ENCODE data around the gene JUP. TPM values are rescaled to one million over a fixed set of nuclear protein-coding genes. Genes with fewer than 3 reads are reported as not detected.

JUP gene
- total and polyA plus RNA-seq, 4 donors, result 39.1 to 56.0 (median 44.2) TPM

DNA sequence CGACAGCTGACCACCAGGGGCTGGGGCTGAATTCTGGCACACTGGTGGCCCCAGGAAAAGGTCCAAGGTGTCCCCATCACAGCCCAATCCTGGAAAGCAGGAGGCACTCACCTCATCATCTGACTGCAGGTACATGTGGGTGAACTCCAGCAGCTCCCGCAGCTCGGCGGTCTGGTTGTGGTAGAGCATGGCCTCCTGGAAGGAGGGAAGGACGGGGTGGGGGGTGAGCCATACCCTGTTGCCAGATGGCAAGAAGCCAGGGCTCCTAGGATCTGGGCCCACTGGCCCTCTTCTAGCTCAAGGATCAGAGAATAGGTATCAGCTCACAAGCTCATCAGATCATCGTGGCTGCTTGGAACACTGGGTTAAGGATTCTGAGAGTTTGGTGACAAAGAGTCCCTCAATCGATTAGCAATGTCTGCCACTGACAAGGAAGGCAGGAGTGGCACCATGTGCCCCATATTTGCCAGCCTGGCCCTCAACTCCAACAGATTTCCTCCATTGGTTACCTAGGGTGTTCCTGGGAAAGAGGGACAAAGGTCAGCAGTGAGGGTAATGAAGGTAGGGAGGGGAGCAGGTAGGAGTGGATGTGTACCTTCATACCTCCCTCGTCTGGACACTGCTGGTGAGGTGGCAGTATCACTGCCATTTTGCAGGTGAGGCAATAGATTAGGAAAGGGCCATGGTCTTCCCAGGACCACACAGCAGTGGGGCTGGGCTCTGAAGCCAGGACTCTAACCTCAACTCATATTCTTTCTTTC lies 20.4 kb upstream of the JUP start:
- no peak overlapping the region for H3K4me3 ChIP-seq (ENCODE audit: low read depth in 1 of 3, low read length in 3 of 3)
- H3K27ac ChIP-seq (ENCODE audit: low read depth in 1 of 2, low read length in 2 of 2), result no peak overlapping the region
- H3K4me1 ChIP-seq (ENCODE audit: control insufficient read depth in 4 of 4, insufficient read depth in 4 of 4, low read length in 3 of 4), result peaks cover under 1 to 15% (median 5%) of the 10 kb centered on the region in 4 donors
- TF ChIP-seq RXRA (IDR thresholded peaks at IDR 0.05) (no peak), ATF3 (IDR thresholded peaks at IDR 0.05) (no peak), YY1 (IDR thresholded peaks at IDR 0.05) (no peak), TAF1 (conservative IDR thresholded peaks at IDR 0.05) (no peak), FOXA2 (IDR thresholded peaks at IDR 0.05) (no peak), JUND (IDR thresholded peaks at IDR 0.05) (no peak), EGR1 (IDR thresholded peaks at IDR 0.05; ENCODE audit: low read depth in 2 of 2) (no peak), ZBTB33 (IDR thresholded peaks at IDR 0.05) (no peak)
- TF ChIP-seq, protein P1, sequence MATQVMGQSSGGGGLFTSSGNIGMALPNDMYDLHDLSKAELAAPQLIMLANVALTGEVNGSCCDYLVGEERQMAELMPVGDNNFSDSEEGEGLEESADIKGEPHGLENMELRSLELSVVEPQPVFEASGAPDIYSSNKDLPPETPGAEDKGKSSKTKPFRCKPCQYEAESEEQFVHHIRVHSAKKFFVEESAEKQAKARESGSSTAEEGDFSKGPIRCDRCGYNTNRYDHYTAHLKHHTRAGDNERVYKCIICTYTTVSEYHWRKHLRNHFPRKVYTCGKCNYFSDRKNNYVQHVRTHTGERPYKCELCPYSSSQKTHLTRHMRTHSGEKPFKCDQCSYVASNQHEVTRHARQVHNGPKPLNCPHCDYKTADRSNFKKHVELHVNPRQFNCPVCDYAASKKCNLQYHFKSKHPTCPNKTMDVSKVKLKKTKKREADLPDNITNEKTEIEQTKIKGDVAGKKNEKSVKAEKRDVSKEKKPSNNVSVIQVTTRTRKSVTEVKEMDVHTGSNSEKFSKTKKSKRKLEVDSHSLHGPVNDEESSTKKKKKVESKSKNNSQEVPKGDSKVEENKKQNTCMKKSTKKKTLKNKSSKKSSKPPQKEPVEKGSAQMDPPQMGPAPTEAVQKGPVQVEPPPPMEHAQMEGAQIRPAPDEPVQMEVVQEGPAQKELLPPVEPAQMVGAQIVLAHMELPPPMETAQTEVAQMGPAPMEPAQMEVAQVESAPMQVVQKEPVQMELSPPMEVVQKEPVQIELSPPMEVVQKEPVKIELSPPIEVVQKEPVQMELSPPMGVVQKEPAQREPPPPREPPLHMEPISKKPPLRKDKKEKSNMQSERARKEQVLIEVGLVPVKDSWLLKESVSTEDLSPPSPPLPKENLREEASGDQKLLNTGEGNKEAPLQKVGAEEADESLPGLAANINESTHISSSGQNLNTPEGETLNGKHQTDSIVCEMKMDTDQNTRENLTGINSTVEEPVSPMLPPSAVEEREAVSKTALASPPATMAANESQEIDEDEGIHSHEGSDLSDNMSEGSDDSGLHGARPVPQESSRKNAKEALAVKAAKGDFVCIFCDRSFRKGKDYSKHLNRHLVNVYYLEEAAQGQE (IDR thresholded peaks at IDR 0.05), result no peak
- H3K27me3 ChIP-seq (ENCODE audit: control insufficient read depth in 4 of 4, insufficient read depth in 4 of 4, low read length in 3 of 4), result no peaks in the 10 kb centered on the region
- no peak overlapping the region for H3K9ac ChIP-seq (ENCODE audit: low read depth in 1 of 2, low read length in 2 of 2)
- DNase-seq (ENCODE audit: low spot score), result no peak
- H3K36me3 ChIP-seq (ENCODE audit: control insufficient read depth in 4 of 4, insufficient read depth in 3 of 4, low read depth in 1 of 4, low read length in 3 of 4), result no peaks in the 10 kb centered on the region
- WGBS, result 87% methylated on average over 8 of the region's 8 CpGs
- no peaks in the 10 kb centered on the region for H3K9me3 ChIP-seq (ENCODE audit: control insufficient read depth in 4 of 4, low read length in 3 of 4)

- 75% methylated on average over 24 of the region's 24 CpGs for WGBS
- Histone ChIP-seq H3K27ac (ENCODE audit: low read depth in 1 of 2, low read length in 2 of 2) (no peak overlapping the region), H3K27me3 (ENCODE audit: control insufficient read depth in 4 of 4, insufficient read depth in 4 of 4, low read length in 3 of 4) (no peaks in the 10 kb centered on the region), H3K9me3 (ENCODE audit: control insufficient read depth in 4 of 4, low read length in 3 of 4) (no peaks in the 10 kb centered on the region), H3K9ac (ENCODE audit: low read depth in 1 of 2, low read length in 2 of 2) (no peak overlapping the region), H3K4me1 (ENCODE audit: control insufficient read depth in 4 of 4, insufficient read depth in 4 of 4, low read length in 3 of 4) (peaks cover 0 to 9% (median 4%) of the 10 kb centered on the region in 4 donors), H3K4me3 (ENCODE audit: low read depth in 1 of 3, low read length in 3 of 3) (no peak overlapping the region), H3K36me3 (ENCODE audit: control insufficient read depth in 4 of 4, insufficient read depth in 3 of 4, low read depth in 1 of 4, low read length in 3 of 4) (no peaks in the 10 kb centered on the region)
- no peak for TF ChIP-seq YY1 (IDR thresholded peaks at IDR 0.05)
- TF ChIP-seq HNF4A (conservative IDR thresholded peaks at IDR 0.05), result no peak
- TF ChIP-seq, protein P2, sequence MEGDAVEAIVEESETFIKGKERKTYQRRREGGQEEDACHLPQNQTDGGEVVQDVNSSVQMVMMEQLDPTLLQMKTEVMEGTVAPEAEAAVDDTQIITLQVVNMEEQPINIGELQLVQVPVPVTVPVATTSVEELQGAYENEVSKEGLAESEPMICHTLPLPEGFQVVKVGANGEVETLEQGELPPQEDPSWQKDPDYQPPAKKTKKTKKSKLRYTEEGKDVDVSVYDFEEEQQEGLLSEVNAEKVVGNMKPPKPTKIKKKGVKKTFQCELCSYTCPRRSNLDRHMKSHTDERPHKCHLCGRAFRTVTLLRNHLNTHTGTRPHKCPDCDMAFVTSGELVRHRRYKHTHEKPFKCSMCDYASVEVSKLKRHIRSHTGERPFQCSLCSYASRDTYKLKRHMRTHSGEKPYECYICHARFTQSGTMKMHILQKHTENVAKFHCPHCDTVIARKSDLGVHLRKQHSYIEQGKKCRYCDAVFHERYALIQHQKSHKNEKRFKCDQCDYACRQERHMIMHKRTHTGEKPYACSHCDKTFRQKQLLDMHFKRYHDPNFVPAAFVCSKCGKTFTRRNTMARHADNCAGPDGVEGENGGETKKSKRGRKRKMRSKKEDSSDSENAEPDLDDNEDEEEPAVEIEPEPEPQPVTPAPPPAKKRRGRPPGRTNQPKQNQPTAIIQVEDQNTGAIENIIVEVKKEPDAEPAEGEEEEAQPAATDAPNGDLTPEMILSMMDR (IDR thresholded peaks at IDR 0.05; ENCODE audit: low read depth, low read length, missing input control), result no peak
- no peak for TF ChIP-seq JUND (IDR thresholded peaks at IDR 0.05)
- TF ChIP-seq FOXA1 (IDR thresholded peaks at IDR 0.05), result no peak
- TF ChIP-seq GABPA (IDR thresholded peaks at IDR 0.05 in 1 of 2, conservative IDR thresholded peaks at IDR 0.05 in 1 of 2), result no peak
- TF ChIP-seq ZBTB33 (IDR thresholded peaks at IDR 0.05), result no peak
- no peak for TF ChIP-seq HNF4G (IDR thresholded peaks at IDR 0.05)
- TF ChIP-seq RXRA (IDR thresholded peaks at IDR 0.05), result no peak
- TF ChIP-seq SP1 (IDR thresholded peaks at IDR 0.05), result no peak
- TF ChIP-seq MAX (IDR thresholded peaks at IDR 0.05), result no peak
- no peak for TF ChIP-seq ATF3 (IDR thresholded peaks at IDR 0.05)
- TF ChIP-seq FOXA2 (IDR thresholded peaks at IDR 0.05), result no peak
- DNase-seq (ENCODE audit: low spot score), result no peak
These were observed 16.8 kb upstream of the JUP start for GRCh38 chr17:41803049-41804020.
